HEK293 (cell line): ENCODE results near the gene MIEN1.

Experiments
- GLI4 ChIP-seq: fragments of 450-650 bp; formaldehyde crosslinking; IDR thresholded peaks from 2 replicates; pipeline ENCODE4 v1.5.1; 2016; ENCODE audit warnings: missing biosample characterization, missing genetic modification characterization
- GLIS1 ChIP-seq: fragments of 450-650 bp; formaldehyde crosslinking; IDR thresholded peaks from 2 replicates; pipeline ENCODE4 v1.5.1; 2016; ENCODE audit warnings: missing biosample characterization, missing genetic modification characterization
- HOXA7 ChIP-seq: sonication (generic); formaldehyde crosslinking; IDR thresholded peaks from 2 replicates; pipeline ENCODE4 v1.8.1; 2022; ENCODE audit warnings: missing genetic modification reagents, borderline replicate concordance
- KLF8 ChIP-seq: fragments of 450-650 bp; formaldehyde crosslinking; IDR thresholded peaks from 2 replicates; pipeline ENCODE4 v1.5.1; 2016; ENCODE audit warnings: missing biosample characterization, missing genetic modification characterization
- RBAK ChIP-seq: fragments of 450-650 bp; formaldehyde crosslinking; IDR thresholded peaks from 2 replicates; pipeline ENCODE4 v1.5.1; 2016; ENCODE audit warnings: missing biosample characterization, missing genetic modification characterization
- SP7 ChIP-seq: fragments of 450-650 bp; formaldehyde crosslinking; IDR thresholded peaks from 2 replicates; pipeline ENCODE4 v1.5.1; 2016; ENCODE audit warnings: missing biosample characterization, missing genetic modification characterization
- ZBTB1 ChIP-seq: fragments of 450-650 bp; formaldehyde crosslinking; IDR thresholded peaks from 2 replicates; pipeline ENCODE4 v1.5.1; 2016; ENCODE audit warnings: missing biosample characterization, missing genetic modification characterization
- ZBTB48 ChIP-seq: fragments of 450-650 bp; formaldehyde crosslinking; IDR thresholded peaks from 2 replicates; pipeline ENCODE4 v1.5.1; 2016; ENCODE audit warnings: missing biosample characterization, missing genetic modification characterization
- ZFP41 ChIP-seq: fragments of 450-650 bp; formaldehyde crosslinking; IDR thresholded peaks from 2 replicates; pipeline ENCODE4 v1.5.1; 2016; ENCODE audit warnings: missing biosample characterization, missing genetic modification characterization, borderline replicate concordance
- ZNF114 ChIP-seq: fragments of 450-650 bp; formaldehyde crosslinking; IDR thresholded peaks from 2 replicates; pipeline ENCODE4 v1.5.0; 2017; ENCODE audit warnings: missing biosample characterization, missing genetic modification characterization
- ZNF174 ChIP-seq: fragments of 450-650 bp; formaldehyde crosslinking; IDR thresholded peaks from 2 replicates; pipeline ENCODE4 v1.5.0; 2017; ENCODE audit warnings: missing biosample characterization, mild to moderate bottlenecking, missing genetic modification characterization
- ZNF175 ChIP-seq: fragments of 450-650 bp; formaldehyde crosslinking; IDR thresholded peaks from 2 replicates; pipeline ENCODE4 v1.5.1; 2016; ENCODE audit warnings: missing biosample characterization, missing genetic modification characterization
- ZNF211 ChIP-seq: fragments of 450-650 bp; formaldehyde crosslinking; IDR thresholded peaks from 2 replicates; pipeline ENCODE4 v1.5.1; 2016; ENCODE audit warnings: low read depth, missing biosample characterization, missing genetic modification characterization
- ZNF221 ChIP-seq: fragments of 450-650 bp; formaldehyde crosslinking; IDR thresholded peaks from 2 replicates; pipeline ENCODE4 v1.5.1; 2017; ENCODE audit warnings: missing biosample characterization, missing genetic modification characterization, borderline replicate concordance
- ZNF274 ChIP-seq, 2 experiments: fragments of 200-500 bp in 1 of 2; fragments of 450-650 bp in 1 of 2; sonication (Bioruptor generic) in 1 of 2; formaldehyde crosslinking in 1 of 2; IDR thresholded peaks; 2 replicates each; pipeline versions ENCODE4 v1.5.1 to v1.6.1; 2014 to 2016; ENCODE audit warnings: borderline replicate concordance in 1 of 2, inconsistent platforms in 1 of 2, low read length in 1 of 2, missing biosample characterization in 1 of 2, missing genetic modification characterization in 1 of 2
- ZNF292 ChIP-seq: fragments of 450-650 bp; formaldehyde crosslinking; IDR thresholded peaks from 2 replicates; pipeline ENCODE4 v1.5.1; 2016; ENCODE audit warnings: low read depth, missing biosample characterization, missing genetic modification characterization, borderline replicate concordance
- ZNF302 ChIP-seq: fragments of 450-650 bp; formaldehyde crosslinking; IDR thresholded peaks from 2 replicates; pipeline ENCODE4 v1.5.1; 2016; ENCODE audit warnings: missing biosample characterization, missing genetic modification characterization, low read depth
- ZNF521 ChIP-seq: fragments of 450-650 bp; formaldehyde crosslinking; IDR thresholded peaks from 2 replicates; pipeline ENCODE4 v1.5.1; 2017; ENCODE audit warnings: missing biosample characterization, mild to moderate bottlenecking, missing genetic modification characterization
- ZNF549 ChIP-seq: fragments of 450-650 bp; IDR thresholded peaks from 2 replicates; pipeline ENCODE4 v1.5.1; 2018; ENCODE audit warnings: missing biosample characterization, missing genetic modification characterization, mild to moderate bottlenecking, inconsistent platforms, moderate library complexity
- ZNF555 ChIP-seq: fragments of 450-650 bp; formaldehyde crosslinking; conservative IDR thresholded peaks from 2 replicates; pipeline ENCODE4 v1.5.1; 2017; ENCODE audit warnings: missing biosample characterization, mild to moderate bottlenecking, missing genetic modification characterization, inconsistent platforms
- ZNF776 ChIP-seq: fragments of 450-650 bp; formaldehyde crosslinking; IDR thresholded peaks from 2 replicates; pipeline ENCODE4 v1.5.0; 2017; ENCODE audit warnings: missing biosample characterization, missing genetic modification characterization, borderline replicate concordance
- ZNF791 ChIP-seq: fragments of 450-650 bp; formaldehyde crosslinking; IDR thresholded peaks from 2 replicates; pipeline ENCODE4 v1.5.1; 2016; ENCODE audit warnings: missing biosample characterization, missing genetic modification characterization
- ZSCAN23 ChIP-seq: fragments of 450-650 bp; formaldehyde crosslinking; IDR thresholded peaks from 2 replicates; pipeline ENCODE4 v1.5.1; 2016; ENCODE audit warnings: missing biosample characterization, missing genetic modification characterization
- TF ChIP-seq, protein P1 (sequence below): fragments of 450-650 bp; formaldehyde crosslinking; IDR thresholded peaks from 2 replicates; pipeline ENCODE4 v1.5.1; 2016; ENCODE audit warnings: missing biosample characterization, missing genetic modification characterization
- TF ChIP-seq, protein P2 (sequence below): fragments of 450-650 bp; formaldehyde crosslinking; IDR thresholded peaks from 2 replicates; pipeline ENCODE4 v1.5.1; 2016; ENCODE audit warnings: missing biosample characterization, missing genetic modification characterization
- TF ChIP-seq, protein P3 (sequence below): fragments of 450-650 bp; formaldehyde crosslinking; IDR thresholded peaks from 2 replicates; pipeline ENCODE4 v1.5.1; 2016; ENCODE audit warnings: missing biosample characterization, missing genetic modification characterization
- TF ChIP-seq, protein P4 (sequence below): fragments of 450-650 bp; formaldehyde crosslinking; IDR thresholded peaks from 2 replicates; pipeline ENCODE4 v1.5.1; 2016; ENCODE audit warnings: missing biosample characterization, missing genetic modification characterization
- TF ChIP-seq, protein P5 (sequence below): fragments of 450-650 bp; formaldehyde crosslinking; IDR thresholded peaks from 2 replicates; pipeline ENCODE4 v1.5.1; 2017; ENCODE audit warnings: missing biosample characterization, missing genetic modification characterization

Gene MIEN1

DNA sequence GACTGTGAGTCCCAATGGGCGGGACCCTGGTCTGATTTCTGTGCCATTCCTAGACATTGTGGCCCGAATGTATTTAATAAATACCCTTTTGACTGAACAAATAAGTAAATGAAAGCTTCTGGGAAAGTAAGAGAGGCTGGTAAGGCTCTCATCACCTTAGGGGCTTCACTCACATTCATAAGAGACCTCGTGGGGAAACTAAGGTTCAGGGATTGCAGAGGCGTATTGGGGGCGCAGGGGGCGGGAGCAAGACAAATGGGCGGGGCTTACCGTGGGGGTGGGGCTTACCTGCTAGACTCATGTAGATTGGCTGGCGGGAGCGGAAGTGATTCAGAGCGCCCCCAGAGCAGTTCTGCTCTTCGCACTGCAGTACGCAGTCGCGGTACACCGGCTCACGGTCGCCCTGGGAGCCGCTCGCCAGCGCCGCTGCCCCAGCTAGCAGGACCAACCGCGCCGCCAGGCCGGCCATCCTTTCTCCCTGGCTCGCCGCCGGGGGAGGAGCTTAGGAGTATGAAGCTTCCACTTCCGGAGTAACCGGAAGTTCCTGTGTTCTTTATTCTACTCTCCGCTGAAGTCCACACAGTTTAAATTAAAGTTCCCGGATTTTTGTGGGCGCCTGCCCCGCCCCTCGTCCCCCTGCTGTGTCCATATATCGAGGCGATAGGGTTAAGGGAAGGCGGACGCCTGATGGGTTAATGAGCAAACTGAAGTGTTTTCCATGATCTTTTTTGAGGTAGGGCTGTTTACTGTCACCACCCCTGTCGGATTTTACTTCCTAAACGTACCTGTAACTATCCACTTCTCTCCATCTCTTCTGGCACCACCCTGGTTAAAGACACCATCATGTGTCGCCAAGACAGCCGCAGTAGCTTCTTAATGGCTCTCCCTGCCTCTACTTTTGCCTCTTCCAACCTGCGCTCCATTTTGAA lies 42.5 kb downstream of the MIEN1 start, which contains the start of gene PGAP3 (continued):
- TF ChIP-seq ZBTB1 (no peak), ZNF274 (IDR thresholded peaks at IDR 0.05; ENCODE audit: low read length) (no peak), ZNF274 (tag by site-specific recombination; IDR thresholded peaks at IDR 0.05; ENCODE audit: borderline replicate concordance) (no peak), ZFP41 (no peak), ZNF175 (no peak), ZNF221 (no peak), ZSCAN23 (tag by site-specific recombination) (no peak), ZNF776 (tag by site-specific recombination) (no peak), ZNF174 (tag by site-specific recombination) (no peak), ZBTB48 (tag by site-specific recombination) (0 out of 2 replicates have a peak, but pooled peaks have one; percentile 16), ZNF114 (tag by site-specific recombination) (no peak), ZNF292 (no peak), ZNF791 (tag by site-specific recombination) (no peak), ZNF211 (no peak), KLF8 (tag by site-specific recombination) (peak; percentile 53; the same call in 1 of the 2 replicates), ZNF555 (tag by site-specific recombination) (no peak), HOXA7 (CRISPR knock-in tag) (no peak), RBAK (tag by site-specific recombination) (no peak), ZNF549 (tag by site-specific recombination) (no peak), ZNF521 (no peak), SP7 (tag by site-specific recombination) (peak; percentile 58; the same call in 1 of the 2 replicates), ZNF302 (tag by site-specific recombination) (no peak), GLIS1 (tag by site-specific recombination) (peak; percentile 65; the same call in 1 of the 2 replicates), GLI4 (tag by site-specific recombination) (no peak)
- TF ChIP-seq, protein P1, sequence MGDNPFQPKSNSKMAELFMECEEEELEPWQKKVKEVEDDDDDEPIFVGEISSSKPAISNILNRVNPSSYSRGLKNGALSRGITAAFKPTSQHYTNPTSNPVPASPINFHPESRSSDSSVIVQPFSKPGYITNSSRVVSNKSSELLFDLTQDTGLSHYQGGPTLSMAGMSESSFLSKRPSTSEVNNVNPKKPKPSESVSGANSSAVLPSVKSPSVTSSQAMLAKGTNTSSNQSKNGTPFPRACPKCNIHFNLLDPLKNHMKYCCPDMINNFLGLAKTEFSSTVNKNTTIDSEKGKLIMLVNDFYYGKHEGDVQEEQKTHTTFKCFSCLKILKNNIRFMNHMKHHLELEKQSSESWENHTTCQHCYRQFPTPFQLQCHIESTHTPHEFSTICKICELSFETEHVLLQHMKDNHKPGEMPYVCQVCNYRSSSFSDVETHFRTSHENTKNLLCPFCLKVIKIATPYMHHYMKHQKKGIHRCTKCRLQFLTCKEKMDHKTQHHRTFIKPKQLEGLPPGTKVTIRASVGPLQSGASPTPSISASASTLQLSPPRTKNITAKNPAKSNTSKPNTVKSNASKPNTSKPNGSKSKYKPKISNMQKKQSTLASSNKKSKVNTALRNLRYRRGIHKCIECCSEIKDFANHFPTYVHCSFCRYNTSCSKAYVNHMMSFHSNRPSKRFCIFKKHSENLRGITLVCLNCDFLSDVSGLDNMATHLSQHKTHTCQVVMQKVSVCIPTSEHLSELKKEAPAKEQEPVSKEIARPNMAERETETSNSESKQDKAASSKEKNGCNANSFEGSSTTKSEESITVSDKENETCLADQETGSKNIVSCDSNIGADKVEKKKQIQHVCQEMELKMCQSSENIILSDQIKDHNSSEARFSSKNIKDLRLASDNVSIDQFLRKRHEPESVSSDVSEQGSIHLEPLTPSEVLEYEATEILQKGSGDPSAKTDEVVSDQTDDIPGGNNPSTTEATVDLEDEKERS (tag by site-specific recombination): no peak
- TF ChIP-seq, protein P2, sequence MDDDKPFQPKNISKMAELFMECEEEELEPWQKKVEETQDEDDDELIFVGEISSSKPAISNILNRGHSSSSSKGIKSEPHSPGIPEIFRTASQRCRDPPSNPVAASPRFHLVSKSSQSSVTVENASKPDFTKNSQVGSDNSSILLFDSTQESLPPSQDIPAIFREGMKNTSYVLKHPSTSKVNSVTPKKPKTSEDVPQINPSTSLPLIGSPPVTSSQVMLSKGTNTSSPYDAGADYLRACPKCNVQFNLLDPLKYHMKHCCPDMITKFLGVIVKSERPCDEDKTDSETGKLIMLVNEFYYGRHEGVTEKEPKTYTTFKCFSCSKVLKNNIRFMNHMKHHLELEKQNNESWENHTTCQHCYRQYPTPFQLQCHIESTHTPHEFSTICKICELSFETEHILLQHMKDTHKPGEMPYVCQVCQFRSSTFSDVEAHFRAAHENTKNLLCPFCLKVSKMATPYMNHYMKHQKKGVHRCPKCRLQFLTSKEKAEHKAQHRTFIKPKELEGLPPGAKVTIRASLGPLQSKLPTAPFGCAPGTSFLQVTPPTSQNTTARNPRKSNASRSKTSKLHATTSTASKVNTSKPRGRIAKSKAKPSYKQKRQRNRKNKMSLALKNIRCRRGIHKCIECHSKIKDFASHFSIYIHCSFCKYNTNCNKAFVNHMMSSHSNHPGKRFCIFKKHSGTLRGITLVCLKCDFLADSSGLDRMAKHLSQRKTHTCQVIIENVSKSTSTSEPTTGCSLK (tag by site-specific recombination): no peak
- TF ChIP-seq, protein P3, sequence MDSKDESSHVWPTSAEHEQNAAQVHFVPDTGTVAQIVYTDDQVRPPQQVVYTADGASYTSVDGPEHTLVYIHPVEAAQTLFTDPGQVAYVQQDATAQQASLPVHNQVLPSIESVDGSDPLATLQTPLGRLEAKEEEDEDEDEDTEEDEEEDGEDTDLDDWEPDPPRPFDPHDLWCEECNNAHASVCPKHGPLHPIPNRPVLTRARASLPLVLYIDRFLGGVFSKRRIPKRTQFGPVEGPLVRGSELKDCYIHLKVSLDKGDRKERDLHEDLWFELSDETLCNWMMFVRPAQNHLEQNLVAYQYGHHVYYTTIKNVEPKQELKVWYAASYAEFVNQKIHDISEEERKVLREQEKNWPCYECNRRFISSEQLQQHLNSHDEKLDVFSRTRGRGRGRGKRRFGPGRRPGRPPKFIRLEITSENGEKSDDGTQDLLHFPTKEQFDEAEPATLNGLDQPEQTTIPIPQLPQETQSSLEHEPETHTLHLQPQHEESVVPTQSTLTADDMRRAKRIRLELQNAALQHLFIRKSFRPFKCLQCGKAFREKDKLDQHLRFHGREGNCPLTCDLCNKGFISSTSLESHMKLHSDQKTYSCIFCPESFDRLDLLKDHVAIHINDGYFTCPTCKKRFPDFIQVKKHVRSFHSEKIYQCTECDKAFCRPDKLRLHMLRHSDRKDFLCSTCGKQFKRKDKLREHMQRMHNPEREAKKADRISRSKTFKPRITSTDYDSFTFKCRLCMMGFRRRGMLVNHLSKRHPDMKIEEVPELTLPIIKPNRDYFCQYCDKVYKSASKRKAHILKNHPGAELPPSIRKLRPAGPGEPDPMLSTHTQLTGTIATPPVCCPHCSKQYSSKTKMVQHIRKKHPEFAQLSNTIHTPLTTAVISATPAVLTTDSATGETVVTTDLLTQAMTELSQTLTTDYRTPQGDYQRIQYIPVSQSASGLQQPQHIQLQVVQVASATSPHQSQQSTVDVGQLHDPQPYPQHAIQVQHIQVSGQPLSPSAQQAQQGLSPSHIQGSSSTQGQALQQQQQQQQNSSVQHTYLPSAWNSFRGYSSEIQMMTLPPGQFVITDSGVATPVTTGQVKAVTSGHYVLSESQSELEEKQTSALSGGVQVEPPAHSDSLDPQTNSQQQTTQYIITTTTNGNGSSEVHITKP: peak; percentile 62
- TF ChIP-seq, protein P4, sequence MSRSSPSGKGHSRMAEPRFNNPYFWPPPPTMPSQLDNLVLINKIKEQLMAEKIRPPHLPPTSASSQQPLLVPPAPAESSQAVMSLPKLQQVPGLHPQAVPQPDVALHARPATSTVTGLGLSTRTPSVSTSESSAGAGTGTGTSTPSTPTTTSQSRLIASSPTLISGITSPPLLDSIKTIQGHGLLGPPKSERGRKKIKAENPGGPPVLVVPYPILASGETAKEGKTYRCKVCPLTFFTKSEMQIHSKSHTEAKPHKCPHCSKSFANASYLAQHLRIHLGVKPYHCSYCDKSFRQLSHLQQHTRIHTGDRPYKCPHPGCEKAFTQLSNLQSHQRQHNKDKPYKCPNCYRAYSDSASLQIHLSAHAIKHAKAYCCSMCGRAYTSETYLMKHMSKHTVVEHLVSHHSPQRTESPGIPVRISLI (tag by site-specific recombination): no peak
- TF ChIP-seq, protein P5, sequence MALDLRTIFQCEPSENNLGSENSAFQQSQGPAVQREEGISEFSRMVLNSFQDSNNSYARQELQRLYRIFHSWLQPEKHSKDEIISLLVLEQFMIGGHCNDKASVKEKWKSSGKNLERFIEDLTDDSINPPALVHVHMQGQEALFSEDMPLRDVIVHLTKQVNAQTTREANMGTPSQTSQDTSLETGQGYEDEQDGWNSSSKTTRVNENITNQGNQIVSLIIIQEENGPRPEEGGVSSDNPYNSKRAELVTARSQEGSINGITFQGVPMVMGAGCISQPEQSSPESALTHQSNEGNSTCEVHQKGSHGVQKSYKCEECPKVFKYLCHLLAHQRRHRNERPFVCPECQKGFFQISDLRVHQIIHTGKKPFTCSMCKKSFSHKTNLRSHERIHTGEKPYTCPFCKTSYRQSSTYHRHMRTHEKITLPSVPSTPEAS: no peak
